B cell (primary cell): ENCODE results near the gene SHOX.

Experiments
- CTCF ChIP-seq: fragments of 200-600 bp; IDR thresholded peaks from one replicate; pipeline ENCODE4 v1.8.0; 2022; ENCODE audit warnings: antibody characterized with exemption, mild to moderate bottlenecking
- EZH2 ChIP-seq: IDR thresholded peaks from 2 replicates; pipeline ENCODE4 v1.6.1; 2012; ENCODE audit warnings: borderline replicate concordance, low read depth, mild to moderate bottlenecking, moderate library complexity, low read length; ENCODE audit not compliant: insufficient read depth, poor library complexity, severe bottlenecking

GRCh38 chrX:625137-625691 is 5.4 kb upstream of the SHOX start:
- TF ChIP-seq CTCF, result no peak
- no peak for TF ChIP-seq EZH2
